A673 (cell line): ENCODE measurements around the gene OLFM3. TPM values are rescaled to one million over a fixed set of nuclear protein-coding genes. Genes with fewer than 3 reads are reported as not detected.

Experiments used
- BruUV-seq: library from RNA; stranded (reverse); fragments of 400-500 nt; replicated peaks from 2 replicates; lab custom pipeline; 2021; lab: Mats Ljungman, UMichigan
- CTCF ChIA-PET: fragments of 300-600 bp; sonication (Branson Sonifier 250); formaldehyde crosslinking; loops from one replicate; lab custom pipeline; 2022; ENCODE audit warnings: antibody characterized with exemption; lab: Charles Lee
- POLR2A ChIA-PET: fragments of 300-600 bp; sonication (Branson Sonifier 250); formaldehyde crosslinking; loops from one replicate; lab custom pipeline; 2022; ENCODE audit warnings: antibody characterized with exemption; ENCODE audit not compliant: low non-redundant PET; lab: Charles Lee
- DNase-seq: peaks from one replicate; pipeline ENCODE4 v3.0.0-alpha.2; 2015; ENCODE audit warnings: low spot score
- H3K27ac ChIP-seq: fragments of 200-600 bp; sonication (generic); 2 replicates; pipeline ENCODE4 v1.5.1; 2016; ENCODE audit warnings: mixed run types, low read depth, mild to moderate bottlenecking, mixed read lengths, antibody characterized with exemption, low read length; ENCODE audit not compliant: poor library complexity, severe bottlenecking
- H3K27me3 ChIP-seq: fragments of 200-600 bp; sonication (generic); replicated peaks from 2 replicates; pipeline ENCODE4 v1.6.1; 2017; ENCODE audit warnings: mixed run types, low read depth, mild to moderate bottlenecking, mixed read lengths, antibody characterized with exemption, low read length; ENCODE audit not compliant: insufficient read depth, poor library complexity
- H3K36me3 ChIP-seq: fragments of 200-600 bp; sonication (generic); 2 replicates; pipeline ENCODE4 v1.6.1; 2016; ENCODE audit warnings: mixed run types, mild to moderate bottlenecking, mixed read lengths, antibody characterized with exemption, low read length; ENCODE audit not compliant: insufficient read depth, poor library complexity, severe bottlenecking
- H3K4me1 ChIP-seq: fragments of 200-600 bp; sonication (generic); 2 replicates; pipeline ENCODE4 v1.6.1; 2017; ENCODE audit warnings: mixed run types, mild to moderate bottlenecking, mixed read lengths, antibody characterized with exemption, low read length; ENCODE audit not compliant: insufficient read depth, poor library complexity, severe bottlenecking
- H3K4me3 ChIP-seq: fragments of 200-600 bp; sonication (generic); 2 replicates; pipeline ENCODE4 v1.5.1; 2016; ENCODE audit warnings: low read depth, mixed run types, mild to moderate bottlenecking, mixed read lengths, low read length; ENCODE audit not compliant: poor library complexity, severe bottlenecking
- H3K9me3 ChIP-seq: fragments of 200-600 bp; sonication (generic); 2 replicates; pipeline ENCODE4 v1.6.1; 2016; ENCODE audit warnings: mixed run types, low read depth, mild to moderate bottlenecking, mixed read lengths, antibody characterized with exemption, low read length; ENCODE audit not compliant: poor library complexity, severe bottlenecking
- EZH2 ChIP-seq: fragments of 200-600 bp; sonication (generic); IDR thresholded peaks from 2 replicates; pipeline ENCODE4 v1.6.1; 2017; ENCODE audit warnings: borderline replicate concordance, low read depth, mild to moderate bottlenecking, mixed read lengths, antibody characterized with exemption, low read length; ENCODE audit not compliant: poor library complexity, severe bottlenecking
- intact Hi-C: fragments of 100-400 bp; cut with micrococcal nuclease; formaldehyde crosslinking; loops from one replicate; pipeline ENCODE4 v1.10.0; 2022; ENCODE audit not compliant: unreplicated experiment
- total RNA-seq: library from RNA; stranded (reverse); gene quantifications from 2 replicates; pipeline ENCODE4 v1.2.3, GENCODE V29; 2021
- TF ChIP-seq, protein P1 (sequence below): fragments of 300-800, 200-600 bp; sonication (generic); conservative IDR thresholded peaks from 2 replicates; pipeline ENCODE4 v1.5.1; 2017; ENCODE audit warnings: low read depth, mild to moderate bottlenecking, antibody characterized with exemption, low read length, moderate library complexity, mixed read lengths

OLFM3 gene
- total RNA-seq, 1 experiment from 2014 or later: 85.0 TPM

- DNase-seq: no peak
- no TSS peak for BruUV-seq
- H3K27ac ChIP-seq: no peak overlapping the region
- CTCF ChIA-PET: no interaction called here
- TF ChIP-seq EZH2: no peak
- TF ChIP-seq, protein P1, sequence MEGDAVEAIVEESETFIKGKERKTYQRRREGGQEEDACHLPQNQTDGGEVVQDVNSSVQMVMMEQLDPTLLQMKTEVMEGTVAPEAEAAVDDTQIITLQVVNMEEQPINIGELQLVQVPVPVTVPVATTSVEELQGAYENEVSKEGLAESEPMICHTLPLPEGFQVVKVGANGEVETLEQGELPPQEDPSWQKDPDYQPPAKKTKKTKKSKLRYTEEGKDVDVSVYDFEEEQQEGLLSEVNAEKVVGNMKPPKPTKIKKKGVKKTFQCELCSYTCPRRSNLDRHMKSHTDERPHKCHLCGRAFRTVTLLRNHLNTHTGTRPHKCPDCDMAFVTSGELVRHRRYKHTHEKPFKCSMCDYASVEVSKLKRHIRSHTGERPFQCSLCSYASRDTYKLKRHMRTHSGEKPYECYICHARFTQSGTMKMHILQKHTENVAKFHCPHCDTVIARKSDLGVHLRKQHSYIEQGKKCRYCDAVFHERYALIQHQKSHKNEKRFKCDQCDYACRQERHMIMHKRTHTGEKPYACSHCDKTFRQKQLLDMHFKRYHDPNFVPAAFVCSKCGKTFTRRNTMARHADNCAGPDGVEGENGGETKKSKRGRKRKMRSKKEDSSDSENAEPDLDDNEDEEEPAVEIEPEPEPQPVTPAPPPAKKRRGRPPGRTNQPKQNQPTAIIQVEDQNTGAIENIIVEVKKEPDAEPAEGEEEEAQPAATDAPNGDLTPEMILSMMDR: no peak
- H3K36me3 ChIP-seq: peaks cover 6% of the 10 kb centered on the region
- H3K27me3 ChIP-seq: no peaks in the 10 kb centered on the region
- H3K9me3 ChIP-seq: no peaks in the 10 kb centered on the region
- intact Hi-C loops: no loop called here
- H3K4me3 ChIP-seq: no peak overlapping the region
- H3K4me1 ChIP-seq: peaks cover 21% of the 10 kb centered on the region
- POLR2A ChIA-PET: no interaction called here
Measured at GRCh38 chr1:101942516-101943193, 54.1 kb downstream of the OLFM3 start.

DNA sequence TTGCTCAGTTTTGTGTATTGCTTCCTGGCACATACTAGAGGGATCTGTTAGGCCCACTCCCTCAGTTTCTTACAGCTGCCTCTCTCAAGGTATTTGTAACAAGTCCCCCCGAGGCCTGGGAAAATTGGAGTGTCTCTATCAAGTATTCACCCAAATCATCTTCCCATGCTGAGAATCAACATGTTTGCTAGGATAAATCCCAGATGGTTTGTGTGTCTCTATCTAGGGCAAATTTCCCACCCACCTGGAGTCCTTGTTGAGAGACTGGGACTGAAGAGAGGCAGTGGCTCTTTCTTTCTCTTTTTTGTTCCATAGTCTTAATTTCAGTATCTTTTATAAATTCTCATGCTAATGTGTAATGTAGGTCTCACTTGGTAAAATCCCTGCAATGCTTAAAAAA is 58.0 kb downstream of the OLFM3 start:
- no TSS peak for BruUV-seq
- CTCF ChIA-PET: no interaction called here
- POLR2A ChIA-PET: no interaction called here

GRCh38 chr1:101929343-101929742 is 67.4 kb downstream of the OLFM3 start:
- Histone ChIP-seq H3K4me3 (no peak overlapping the region), H3K27me3 (no peaks in the 10 kb centered on the region), H3K4me1 (peaks cover 24% of the 10 kb centered on the region), H3K36me3 (no peaks in the 10 kb centered on the region), H3K9me3 (no peaks in the 10 kb centered on the region), H3K27ac (no peak overlapping the region)
- intact Hi-C loops: no loop called here
- POLR2A ChIA-PET: no interaction called here
- TF ChIP-seq, protein P1: no peak
- no peak for TF ChIP-seq EZH2
- no TSS peak for BruUV-seq
- peak; percentile 23 for DNase-seq
- CTCF ChIA-PET: no interaction called here

More for the DNA sequence above, 58.0 kb downstream of the OLFM3 start:
- DNase-seq: no peak
- Histone ChIP-seq H3K9me3 (no peaks in the 10 kb centered on the region), H3K27me3 (no peaks in the 10 kb centered on the region), H3K4me3 (no peak overlapping the region), H3K27ac (no peak overlapping the region), H3K4me1 (no peaks in the 10 kb centered on the region), H3K36me3 (peaks cover 6% of the 10 kb centered on the region)
- intact Hi-C loops: no loop called here
- TF ChIP-seq, protein P1: no peak
- TF ChIP-seq EZH2: no peak
